ENCODE data around the gene PPP6R2.

The PPP6R2 gene

DNA sequence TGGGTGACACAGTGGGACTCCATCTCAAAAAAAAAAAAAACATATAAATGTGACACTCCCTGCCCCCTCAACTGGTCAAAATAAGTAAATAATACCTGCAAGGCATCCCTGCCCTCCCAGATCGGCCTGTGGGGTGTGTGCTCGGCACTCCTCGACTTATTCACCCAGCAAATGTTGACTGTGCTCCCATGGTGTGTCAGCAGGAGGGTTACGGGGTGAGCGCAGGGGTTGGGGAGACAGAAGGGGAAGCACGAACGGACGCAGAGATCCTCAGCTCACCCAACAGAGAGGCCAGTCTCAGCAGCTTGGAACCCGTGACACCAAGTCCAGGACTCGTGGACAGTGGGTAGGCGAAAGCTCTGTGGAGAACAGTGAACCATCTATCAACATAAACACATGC lies 136.6 kb downstream of the PPP6R2 start:
- 85% methylated on average over 11 of the region's 11 CpGs for WGBS
- peaks cover 30% of the 10 kb centered on the region for H3K27me3 ChIP-seq (ENCODE audit: insufficient read depth, low read length)
- no peaks in the 10 kb centered on the region for H3K9me3 ChIP-seq (ENCODE audit: insufficient read depth, low read depth, low read length)

DNA sequence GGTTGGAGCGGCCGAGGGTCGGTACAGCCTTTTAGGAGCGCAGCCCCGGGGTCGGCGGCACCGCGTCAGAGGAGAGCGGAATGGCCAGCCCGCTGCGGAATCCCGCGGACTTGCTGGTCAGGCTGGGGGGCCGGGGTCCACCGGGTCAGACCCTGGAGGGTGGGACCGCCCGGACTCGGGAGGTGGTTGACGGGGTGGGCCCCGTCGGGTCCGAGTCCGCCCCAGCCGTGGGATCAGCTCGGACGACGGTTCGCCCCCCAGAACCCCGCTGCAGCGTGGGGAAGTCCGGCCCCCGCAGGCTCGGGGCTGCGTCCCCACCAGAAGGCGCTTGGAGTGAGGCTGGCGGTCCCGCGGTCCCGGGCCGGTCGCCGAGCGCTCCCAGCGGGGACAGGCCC lies 137.9 kb downstream of the PPP6R2 start:
- Histone ChIP-seq H3K27ac (ENCODE audit: low read depth, low read length) (no peak overlapping the region), H3K36me3 (ENCODE audit: insufficient read depth, low read length) (no peaks in the 10 kb centered on the region), H3K27me3 (ENCODE audit: insufficient read depth, low read length) (peaks cover 30% of the 10 kb centered on the region), H3K4me1 (ENCODE audit: insufficient read depth, low read length) (no peaks in the 10 kb centered on the region), H3K4me3 (ENCODE audit: low read length) (peak overlapping the region; percentile 68), H3K9me3 (ENCODE audit: insufficient read depth, low read depth, low read length) (no peaks in the 10 kb centered on the region), H3K9ac (ENCODE audit: low read depth, low read length) (peak overlapping the region; percentile 84; the same call in 1 of the 2 replicates)
- WGBS = 4% methylated on average over 45 of the region's 45 CpGs

More for the DNA sequence above, 136.6 kb downstream of the PPP6R2 start:
- Histone ChIP-seq H3K9ac (ENCODE audit: low read depth, low read length) (no peak overlapping the region), H3K27ac (ENCODE audit: low read depth, low read length) (no peak overlapping the region), H3K4me1 (ENCODE audit: insufficient read depth, low read length) (peaks cover 4% of the 10 kb centered on the region; the same call in 1 of the 2 replicates), H3K4me3 (ENCODE audit: low read length) (no peak overlapping the region), H3K36me3 (ENCODE audit: insufficient read depth, low read length) (no peaks in the 10 kb centered on the region)

DNA sequence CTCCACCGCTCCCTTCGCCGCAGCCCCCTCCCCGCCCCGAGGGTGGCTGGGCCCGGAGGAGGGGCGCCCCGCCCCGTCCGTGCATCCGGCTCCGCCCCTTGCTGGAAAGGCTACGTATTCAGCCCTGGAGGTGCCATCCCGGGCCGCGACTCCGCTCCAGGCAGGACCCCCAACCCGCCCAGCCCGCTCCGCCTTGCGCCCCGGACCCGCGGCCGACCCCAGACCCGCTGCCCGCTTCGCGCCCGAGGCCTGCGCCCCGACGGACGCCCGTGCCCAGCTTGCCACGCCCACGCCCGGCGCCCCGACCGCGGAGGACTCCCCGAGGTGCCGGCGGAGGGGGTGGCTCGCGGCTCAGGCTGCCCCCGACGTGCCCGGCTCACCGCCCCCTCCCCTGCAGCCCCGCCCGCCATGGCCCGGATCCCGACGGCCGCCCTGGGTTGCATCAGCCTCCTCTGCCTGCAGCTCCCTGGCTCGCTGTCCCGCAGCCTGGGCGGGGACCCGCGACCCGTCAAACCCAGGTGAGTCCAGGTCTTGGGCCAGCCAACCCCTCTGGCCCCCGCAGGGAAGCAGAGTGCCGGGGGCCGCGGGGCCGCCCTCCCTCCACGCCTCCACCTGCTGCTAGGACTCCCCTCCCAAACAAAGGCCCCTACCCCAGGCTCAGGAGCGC lies 138.4 kb downstream of the PPP6R2 start, which contains the start of gene ADM2:
Gene ADM2 (plus strand): TSS at position 104 of the 667 bp plus-strand sequence. CDS start 305 bp downstream, at position 409.
- Histone ChIP-seq H3K36me3 (ENCODE audit: insufficient read depth, low read length) (no peaks in the 10 kb centered on the region), H3K9ac (ENCODE audit: low read depth, low read length) (peak within 1 kb of the TSS; percentile 84), H3K4me1 (ENCODE audit: insufficient read depth, low read length) (no peaks in the 10 kb centered on the region), H3K27ac (ENCODE audit: low read depth, low read length) (peak within 1 kb of the TSS; percentile 35; the same call in 1 of the 2 replicates), H3K27me3 (ENCODE audit: insufficient read depth, low read length) (peaks cover 30% of the 10 kb centered on the region), H3K9me3 (ENCODE audit: insufficient read depth, low read depth, low read length) (no peaks in the 10 kb centered on the region), H3K4me3 (ENCODE audit: low read length) (peak within 1 kb of the TSS; percentile 68)
- 2% methylated on average over 70 of the region's 70 CpGs for WGBS

DNA sequence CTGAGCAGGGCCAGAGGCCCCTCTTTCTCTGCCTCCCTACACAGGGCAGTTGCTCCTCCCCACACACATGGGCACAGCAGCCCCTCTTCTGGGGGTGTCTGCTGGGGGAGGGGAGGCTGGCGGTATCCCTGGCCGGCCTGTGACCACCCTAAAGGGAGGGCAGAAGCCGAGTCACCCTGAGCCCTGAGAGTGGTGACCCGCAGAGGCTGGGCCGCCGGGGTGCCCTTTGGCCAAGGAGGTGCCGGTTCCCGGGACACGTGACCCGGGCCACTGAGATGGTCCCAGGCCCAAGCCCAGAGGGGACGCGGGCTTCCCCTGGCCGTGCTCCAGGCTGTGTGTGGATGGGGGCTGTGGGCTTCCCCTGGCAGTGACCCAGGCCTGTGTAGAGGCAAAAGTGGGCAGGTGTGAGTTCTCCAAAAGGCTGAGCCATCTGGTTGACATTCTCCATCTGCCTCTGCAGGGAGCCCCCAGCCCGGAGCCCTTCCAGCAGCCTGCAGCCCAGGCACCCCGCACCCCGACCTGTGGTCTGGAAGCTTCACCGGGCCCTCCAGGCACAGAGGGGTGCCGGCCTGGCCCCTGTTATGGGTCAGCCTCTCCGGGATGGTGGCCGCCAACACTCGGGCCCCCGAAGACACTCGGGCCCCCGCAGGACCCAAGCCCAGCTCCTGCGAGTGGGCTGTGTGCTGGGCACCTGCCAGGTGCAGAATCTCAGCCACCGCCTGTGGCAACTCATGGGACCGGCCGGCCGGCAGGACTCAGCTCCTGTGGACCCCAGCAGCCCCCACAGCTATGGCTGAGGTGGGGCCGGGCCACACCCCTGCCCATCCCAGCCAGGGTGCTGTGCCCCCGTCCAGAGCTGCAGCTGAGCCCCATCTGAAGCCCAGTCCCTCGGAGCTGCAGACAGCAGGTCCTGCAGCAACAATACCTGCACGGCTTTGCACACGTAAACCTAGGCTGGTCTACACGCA lies 139.3 kb downstream of the PPP6R2 start:
- peak overlapping the region; percentile 35; the same call in 1 of the 2 replicates for H3K27ac ChIP-seq (ENCODE audit: low read depth, low read length)
- peak overlapping the region; percentile 84 for H3K9ac ChIP-seq (ENCODE audit: low read depth, low read length)
- H3K4me1 ChIP-seq (ENCODE audit: insufficient read depth, low read length) = no peaks in the 10 kb centered on the region
- H3K36me3 ChIP-seq (ENCODE audit: insufficient read depth, low read length) = no peaks in the 10 kb centered on the region
- 78% methylated on average over 35 of the region's 35 CpGs for WGBS
- H3K27me3 ChIP-seq (ENCODE audit: insufficient read depth, low read length) = peaks cover 30% of the 10 kb centered on the region
- no peaks in the 10 kb centered on the region for H3K9me3 ChIP-seq (ENCODE audit: insufficient read depth, low read depth, low read length)
- peak overlapping the region; percentile 68 for H3K4me3 ChIP-seq (ENCODE audit: low read length)

DNA sequence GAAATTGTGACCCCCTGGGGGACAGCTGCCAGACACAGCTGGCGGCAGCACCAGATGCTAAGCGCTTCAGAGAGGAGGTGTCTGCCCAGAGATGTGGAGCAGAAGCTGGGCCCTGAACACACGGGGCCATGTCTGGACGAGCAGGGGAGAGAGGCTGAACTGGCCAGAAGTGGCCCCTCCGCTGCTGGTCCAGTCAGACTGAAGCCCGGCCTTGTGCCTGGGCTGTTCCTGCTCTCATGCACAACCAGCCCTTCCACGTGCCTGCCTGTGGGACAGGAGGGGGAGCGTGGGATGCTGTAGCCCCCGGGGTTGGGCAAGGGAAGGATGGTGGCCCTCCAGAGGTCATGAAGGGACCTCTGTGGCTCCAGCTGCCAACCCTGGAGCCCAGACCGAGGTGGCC lies 140.0 kb downstream of the PPP6R2 start:
- Histone ChIP-seq H3K27ac (ENCODE audit: low read depth, low read length) (no peak overlapping the region), H3K27me3 (ENCODE audit: insufficient read depth, low read length) (peaks cover 30% of the 10 kb centered on the region), H3K4me1 (ENCODE audit: insufficient read depth, low read length) (no peaks in the 10 kb centered on the region), H3K36me3 (ENCODE audit: insufficient read depth, low read length) (no peaks in the 10 kb centered on the region), H3K9me3 (ENCODE audit: insufficient read depth, low read depth, low read length) (no peaks in the 10 kb centered on the region), H3K9ac (ENCODE audit: low read depth, low read length) (no peak overlapping the region), H3K4me3 (ENCODE audit: low read length) (no peak overlapping the region)
- WGBS = 89% methylated on average over 10 of the region's 10 CpGs

DNA sequence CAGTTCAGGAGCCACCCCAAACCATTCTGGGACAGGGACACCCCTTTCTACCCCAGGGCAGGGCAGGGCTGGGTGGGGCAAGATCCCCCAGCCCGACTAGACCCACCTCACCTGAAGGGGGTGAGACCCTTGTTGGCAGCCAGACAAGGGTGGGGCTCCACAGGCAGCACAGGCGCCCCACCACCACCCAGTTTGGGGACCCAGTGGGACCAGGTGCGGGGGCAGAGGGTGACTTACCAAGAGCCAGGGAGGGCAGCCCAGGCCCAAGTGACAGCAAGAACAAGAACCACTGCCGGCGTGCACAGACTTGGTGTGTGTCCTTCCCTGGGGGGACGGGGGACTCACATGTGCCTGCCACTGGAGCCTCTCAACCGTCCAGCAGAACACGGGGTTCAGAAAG lies 140.4 kb downstream of the PPP6R2 start:
- Histone ChIP-seq H3K9me3 (ENCODE audit: insufficient read depth, low read depth, low read length) (no peaks in the 10 kb centered on the region), H3K36me3 (ENCODE audit: insufficient read depth, low read length) (no peaks in the 10 kb centered on the region), H3K27me3 (ENCODE audit: insufficient read depth, low read length) (peaks cover 29% of the 10 kb centered on the region), H3K4me1 (ENCODE audit: insufficient read depth, low read length) (no peaks in the 10 kb centered on the region), H3K9ac (ENCODE audit: low read depth, low read length) (no peak overlapping the region), H3K4me3 (ENCODE audit: low read length) (no peak overlapping the region), H3K27ac (ENCODE audit: low read depth, low read length) (no peak overlapping the region)
- 94% methylated on average over 8 of the region's 8 CpGs for WGBS

DNA sequence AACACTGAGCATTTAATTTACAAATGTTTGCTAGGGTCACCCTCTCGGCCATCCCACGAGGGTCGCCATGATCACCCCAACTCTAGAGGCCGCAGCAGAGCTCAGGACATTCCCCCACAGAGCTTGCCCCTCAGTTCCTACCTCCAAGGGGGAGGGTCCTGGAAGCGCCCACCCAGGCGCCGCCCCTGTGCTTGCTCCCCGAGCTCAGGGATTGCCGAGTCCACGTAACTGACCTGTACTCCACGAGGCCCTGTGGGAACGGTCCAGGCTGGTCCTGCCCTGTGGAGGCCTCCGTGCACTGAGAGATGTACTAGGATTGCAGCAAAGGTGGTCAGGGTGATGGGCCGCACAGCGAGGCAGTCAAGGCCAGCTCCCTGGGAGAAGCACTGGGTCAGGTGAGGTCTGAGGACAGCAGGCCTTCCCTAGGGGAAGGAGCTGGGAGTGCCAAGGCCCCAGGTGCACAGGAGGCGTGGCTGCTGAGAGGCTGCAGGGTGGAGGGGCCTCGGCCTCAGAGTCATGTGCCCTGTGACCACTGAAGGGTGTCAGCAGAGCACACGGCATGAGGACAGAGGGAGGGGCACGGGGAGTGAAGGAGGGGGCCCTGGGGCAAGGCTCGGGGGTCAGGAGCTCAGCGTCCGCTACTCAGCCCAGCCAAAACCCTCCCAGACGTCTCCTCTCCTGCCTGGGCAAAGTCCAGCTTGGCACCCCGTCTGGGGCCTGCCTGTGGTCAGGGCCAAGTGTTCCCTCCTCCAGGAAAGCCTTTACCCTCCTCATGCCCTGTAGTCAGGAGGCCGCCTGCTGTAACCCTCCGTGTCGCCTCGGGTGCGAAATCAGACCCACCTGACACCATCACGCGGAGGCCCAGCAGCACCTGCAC lies 141.1 kb downstream of the PPP6R2 start:
- H3K36me3 ChIP-seq (ENCODE audit: insufficient read depth, low read length) = no peaks in the 10 kb centered on the region
- H3K9ac ChIP-seq (ENCODE audit: low read depth, low read length) = no peak overlapping the region
- H3K4me3 ChIP-seq (ENCODE audit: low read length) = no peak overlapping the region
- 91% methylated on average over 31 of the region's 31 CpGs for WGBS
- no peaks in the 10 kb centered on the region for H3K4me1 ChIP-seq (ENCODE audit: insufficient read depth, low read length)
- H3K27me3 ChIP-seq (ENCODE audit: insufficient read depth, low read length) = peaks cover 25% of the 10 kb centered on the region
- H3K27ac ChIP-seq (ENCODE audit: low read depth, low read length) = no peak overlapping the region
- H3K9me3 ChIP-seq (ENCODE audit: insufficient read depth, low read depth, low read length) = no peaks in the 10 kb centered on the region

DNA sequence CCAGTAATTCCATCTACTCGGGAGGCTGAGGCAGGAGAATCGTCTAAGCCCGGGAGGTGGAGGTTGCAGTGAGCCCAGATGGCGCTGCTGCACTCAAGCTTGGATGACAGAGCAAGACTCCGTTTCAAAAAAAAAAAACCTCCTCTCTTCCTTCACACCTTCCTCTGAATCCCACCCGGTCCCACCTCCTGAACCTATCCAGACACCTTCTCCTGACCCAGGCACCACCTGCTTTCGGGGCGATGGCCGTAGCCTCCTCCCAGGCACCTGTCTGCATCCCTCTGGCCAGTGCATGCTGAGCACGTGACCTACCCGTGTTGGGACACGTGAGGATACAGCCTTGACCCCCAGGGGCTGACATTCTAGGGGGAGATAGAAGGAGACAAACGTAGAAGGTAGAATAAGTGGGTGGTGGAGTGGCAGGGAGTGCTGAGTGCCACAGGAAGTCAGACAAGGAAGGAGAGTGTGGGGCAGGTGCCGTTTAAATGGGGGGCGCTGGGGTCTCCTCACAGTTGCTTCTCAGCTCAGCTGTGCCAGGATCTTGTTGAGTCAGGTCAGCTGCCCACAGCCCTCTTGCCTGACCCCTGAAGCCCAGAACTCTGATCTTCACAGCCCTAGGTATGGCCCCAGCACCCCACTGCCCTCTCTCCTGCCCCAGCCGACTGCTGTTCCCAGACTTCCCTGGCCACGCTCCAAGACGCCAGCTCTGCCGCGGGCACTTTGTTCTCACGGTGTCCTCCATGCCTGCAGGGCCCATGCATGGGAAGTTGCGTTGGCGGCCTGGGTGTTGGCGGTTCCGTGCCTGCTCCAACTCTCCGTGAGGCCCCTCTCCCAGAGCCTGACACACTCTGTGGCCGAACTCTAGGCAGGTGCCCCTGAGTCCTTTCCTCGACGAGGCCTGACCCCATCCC lies 142.3 kb downstream of the PPP6R2 start:
- Histone ChIP-seq H3K9me3 (ENCODE audit: insufficient read depth, low read depth, low read length) (no peaks in the 10 kb centered on the region), H3K36me3 (ENCODE audit: insufficient read depth, low read length) (no peaks in the 10 kb centered on the region), H3K27ac (ENCODE audit: low read depth, low read length) (no peak overlapping the region), H3K4me1 (ENCODE audit: insufficient read depth, low read length) (no peaks in the 10 kb centered on the region), H3K9ac (ENCODE audit: low read depth, low read length) (no peak overlapping the region), H3K4me3 (ENCODE audit: low read length) (no peak overlapping the region), H3K27me3 (ENCODE audit: insufficient read depth, low read length) (peaks cover 12% of the 10 kb centered on the region)
- WGBS = 82% methylated on average over 29 of the region's 29 CpGs

DNA sequence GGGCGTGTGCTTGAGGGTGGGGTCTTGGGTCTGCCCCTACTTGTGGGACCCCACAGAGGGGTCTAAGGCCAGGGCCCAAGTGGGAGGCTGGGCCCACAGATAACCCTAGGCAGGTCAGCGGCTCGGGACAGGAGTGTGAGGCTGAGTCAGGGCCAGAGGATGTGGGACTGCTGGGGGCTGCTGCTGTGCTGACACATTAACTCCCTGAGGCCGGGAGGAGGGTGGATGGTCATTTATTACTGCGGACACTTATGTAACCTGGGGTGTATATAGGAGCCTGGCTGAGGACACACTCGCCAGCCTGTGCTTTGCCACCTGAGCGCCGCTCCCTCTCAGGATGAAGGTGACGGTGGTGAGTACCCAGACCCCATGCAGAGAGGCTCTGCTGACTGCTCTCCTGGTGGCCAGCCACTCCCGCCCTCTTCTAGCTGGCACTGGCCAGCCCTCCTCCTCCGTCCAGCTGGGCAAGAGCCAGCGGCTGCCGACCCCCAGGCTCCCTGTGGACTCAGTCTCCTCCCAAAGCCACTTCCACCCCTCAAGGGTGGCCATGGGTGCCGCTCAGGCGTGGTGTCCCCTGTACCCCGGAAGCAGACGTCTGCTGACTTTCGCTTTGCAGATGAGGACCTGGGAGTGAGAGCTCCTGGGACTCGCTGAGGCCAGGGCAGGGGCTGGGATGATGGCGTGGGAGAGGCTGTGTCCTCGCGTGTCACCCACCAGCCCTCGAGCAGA lies 143.6 kb downstream of the PPP6R2 start, which contains the start of gene MIOX:
Gene MIOX (plus strand): TSS at position 299 of the 729 bp plus-strand sequence. CDS start 39 bp downstream, at position 338.
- WGBS = 75% methylated on average over 23 of the region's 23 CpGs
- no peaks in the 10 kb centered on the region for H3K4me1 ChIP-seq (ENCODE audit: insufficient read depth, low read length)
- H3K27ac ChIP-seq (ENCODE audit: low read depth, low read length) = no peak within 1 kb of the TSS
- peaks cover 3% of the 10 kb centered on the region for H3K27me3 ChIP-seq (ENCODE audit: insufficient read depth, low read length)
- H3K36me3 ChIP-seq (ENCODE audit: insufficient read depth, low read length) = no peaks in the 10 kb centered on the region
- H3K4me3 ChIP-seq (ENCODE audit: low read length) = no peak within 1 kb of the TSS
- no peak within 1 kb of the TSS for H3K9ac ChIP-seq (ENCODE audit: low read depth, low read length)
- no peaks in the 10 kb centered on the region for H3K9me3 ChIP-seq (ENCODE audit: insufficient read depth, low read depth, low read length)
